Caco-2 (cell line): Measurements from ENCODE around the gene B9D2. TPM values are rescaled to one million over a fixed set of nuclear protein-coding genes. Genes with fewer than 3 reads are reported as not detected.

Experiments used
- BruUV-seq: library from RNA; stranded (reverse); fragments of 400-500 nt; replicated peaks from 2 replicates; lab custom pipeline; 2021; lab: Mats Ljungman, UMichigan
- CTCF ChIA-PET: fragments of 300-600 bp; sonication (Branson Sonifier 250); formaldehyde crosslinking; loops from one replicate; lab custom pipeline; 2022; ENCODE audit warnings: antibody characterized with exemption; lab: Charles Lee
- POLR2A ChIA-PET: fragments of 300-600 bp; sonication (Branson Sonifier 250); formaldehyde crosslinking; loops from one replicate; lab custom pipeline; 2022; ENCODE audit warnings: antibody characterized with exemption; lab: Charles Lee
- DNase-seq, 2 experiments: peaks; one replicate each; pipeline versions ENCODE4 v3.0.0 to v3.0.0-alpha.2; 2020 to 2022
- H3K27me3 ChIP-seq: replicated peaks from 2 replicates; pipeline ENCODE4 v1.6.0; 2011; ENCODE audit warnings: low read length; ENCODE audit not compliant: control insufficient read depth, insufficient read depth
- H3K36me3 ChIP-seq: 2 replicates; pipeline ENCODE4 v1.5.1; 2011; ENCODE audit warnings: low read length; ENCODE audit not compliant: control insufficient read depth, insufficient read depth
- H3K4me1 ChIP-seq: fragments of 250-450 bp; sonication (Bioruptor Pico); 2 replicates; pipeline ENCODE4 v1.5.1; 2020; ENCODE audit warnings: mild to moderate bottlenecking
- H3K4me3 ChIP-seq: 2 replicates; pipeline ENCODE4 v1.5.1; 2011; ENCODE audit warnings: low read depth, mild to moderate bottlenecking, control low read depth, low read length
- H3K9me3 ChIP-seq: fragments of 250-450 bp; sonication (Bioruptor Pico); 2 replicates; pipeline ENCODE4 v1.5.1; 2020; ENCODE audit warnings: mild to moderate bottlenecking, moderate library complexity
- H3K27ac Mint-ChIP-seq: one replicate; pipeline ENCODE4 v1.8.0; 2022; ENCODE audit warnings: mixed read lengths; ENCODE audit not compliant: unreplicated experiment
- H3K27me3 Mint-ChIP-seq: one replicate; pipeline ENCODE4 v1.8.0; 2022; ENCODE audit warnings: mixed read lengths; ENCODE audit not compliant: insufficient read depth, unreplicated experiment
- H3K36me3 Mint-ChIP-seq: one replicate; pipeline ENCODE4 v1.8.0; 2022; ENCODE audit warnings: mild to moderate bottlenecking, mixed read lengths; ENCODE audit not compliant: insufficient read depth, unreplicated experiment
- H3K4me1 Mint-ChIP-seq: one replicate; pipeline ENCODE4 v1.8.0; 2022; ENCODE audit warnings: low read depth, mixed read lengths; ENCODE audit not compliant: unreplicated experiment
- H3K4me3 Mint-ChIP-seq: one replicate; pipeline ENCODE4 v1.8.0; 2022; ENCODE audit warnings: mild to moderate bottlenecking, moderate library complexity, mixed read lengths; ENCODE audit not compliant: unreplicated experiment
- H3K9me3 Mint-ChIP-seq: one replicate; pipeline ENCODE4 v1.8.0; 2022; ENCODE audit warnings: mixed read lengths; ENCODE audit not compliant: unreplicated experiment
- CTCF ChIP-seq, 2 experiments: fragments of 200-600 bp in 1 of 2; IDR thresholded peaks; 1 replicate in 1 of 2; 2 replicates in 1 of 2; pipeline versions ENCODE4 v1.5.1 to v1.8.0; 2011 to 2022; ENCODE audit warnings: antibody characterized with exemption in 1 of 2, control low read depth in 1 of 2, inconsistent platforms in 1 of 2, low read depth in 1 of 2, low read length in 1 of 2, mild to moderate bottlenecking in 1 of 2, moderate library complexity in 1 of 2; ENCODE audit not compliant: insufficient read depth in 1 of 2, severe bottlenecking in 1 of 2, unreplicated experiment in 1 of 2
- intact Hi-C: fragments of 100-400 bp; cut with micrococcal nuclease; formaldehyde crosslinking; loops from one replicate; pipeline ENCODE4 v1.10.0; 2022; ENCODE audit not compliant: unreplicated experiment
- total RNA-seq: library from RNA; stranded (reverse); gene quantifications from 2 replicates; pipeline ENCODE4 v1.2.3, GENCODE V29; 2022

B9D2 gene
- total RNA-seq, 1 experiment from 2014 or later: 3.6 TPM

GRCh38 chr19:41311613-41312012 is 52.3 kb downstream of the B9D2 start:
- Mint-ChIP-seq H3K4me1 (peaks cover 7% of the 10 kb centered on the region), H3K27ac (peak overlapping the region; percentile 95), H3K27me3 (no peaks in the 10 kb centered on the region), H3K36me3 (peaks cover 68% of the 10 kb centered on the region), H3K4me3 (peak overlapping the region; percentile 92), H3K9me3 (no peaks in the 10 kb centered on the region)
- DNase-seq: no peak
- BruUV-seq: no TSS peak
- no peak for TF ChIP-seq CTCF (IDR thresholded peaks at IDR 0.05; ENCODE audit: insufficient read depth in 1 of 2, low read depth in 1 of 2, low read length in 1 of 2, severe bottlenecking in 1 of 2, unreplicated experiment in 1 of 2)
- CTCF ChIA-PET: interaction anchor here (0.7 kb wide), 1 partner anchor 47 kb away, joined by 4 read pairs; the partner anchor contains the start of gene HNRNPUL1
- Histone ChIP-seq H3K4me1 (peaks cover 17% of the 10 kb centered on the region), H3K27me3 (no peaks in the 10 kb centered on the region), H3K36me3 (peaks cover 5% of the 10 kb centered on the region), H3K9me3 (no peaks in the 10 kb centered on the region), H3K4me3 (no peak overlapping the region)
- intact Hi-C loops: no loop called here
- POLR2A ChIA-PET: interaction anchor here (0.6 kb wide), 1 partner anchor 14 kb away, joined by 3 read pairs; no protein-coding TSS in a partner anchor

DNA sequence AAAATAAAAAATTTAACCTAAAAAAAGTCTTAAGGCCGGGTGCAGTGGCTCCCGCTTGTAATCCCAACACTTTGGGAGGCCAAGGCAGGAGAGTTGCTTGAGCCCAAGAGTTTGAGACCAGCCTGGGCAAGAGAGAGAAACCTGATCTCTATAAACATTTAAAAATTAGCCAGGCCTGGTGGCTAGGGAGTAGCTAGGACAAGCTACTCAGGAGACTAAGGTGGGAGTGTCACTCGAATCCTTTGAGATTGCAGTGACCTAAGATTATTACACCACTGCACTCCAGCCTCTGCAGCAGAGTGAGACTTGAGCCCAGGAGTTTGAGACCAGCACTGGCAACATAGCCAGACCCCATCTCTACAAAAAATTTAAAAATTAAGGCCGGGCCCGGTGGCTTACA is 52.9 kb downstream of the B9D2 start:
- no peak for TF ChIP-seq CTCF (IDR thresholded peaks at IDR 0.05; ENCODE audit: insufficient read depth in 1 of 2, low read depth in 1 of 2, low read length in 1 of 2, severe bottlenecking in 1 of 2, unreplicated experiment in 1 of 2)
- ChIA-PET CTCF (interaction anchor here (0.5 to 1.1 kb wide), 4 partner anchors 11 to 54 kb away, joined by 3 to 4 read pairs (median 4); partner anchors contain the start of gene HNRNPUL1), POLR2A (interaction anchor here (0.6 kb wide), 1 partner anchor 14 kb away, joined by 3 read pairs; no protein-coding TSS in a partner anchor)
- Mint-ChIP-seq H3K4me3 (peak overlapping the region; percentile 92), H3K36me3 (peaks cover 69% of the 10 kb centered on the region), H3K27me3 (no peaks in the 10 kb centered on the region), H3K4me1 (peaks cover 7% of the 10 kb centered on the region), H3K27ac (peak overlapping the region; percentile 95), H3K9me3 (no peaks in the 10 kb centered on the region)
- no peaks in the 10 kb centered on the region for H3K27me3 ChIP-seq
- DNase-seq: no peak
- H3K4me3 ChIP-seq: peak overlapping the region; percentile 64
- 0 out of 2 replicates have a peak, but pooled peaks cover 2% of the 10 kb centered on the region for H3K36me3 ChIP-seq
- no TSS peak for BruUV-seq
- peaks cover 17% of the 10 kb centered on the region for H3K4me1 ChIP-seq
- H3K9me3 ChIP-seq: no peaks in the 10 kb centered on the region
- intact Hi-C loops: no loop called here

GRCh38 chr19:41310033-41310831 is 53.7 kb downstream of the B9D2 start, which contains the start of gene CCDC97:
Gene CCDC97, plus strand, starts transcription at chr19:41310172. Its CDS starts 139 bp downstream, at chr19:41310311.
- no peaks in the 10 kb centered on the region for H3K9me3 Mint-ChIP-seq
- no peaks in the 10 kb centered on the region for H3K27me3 Mint-ChIP-seq
- H3K4me1 Mint-ChIP-seq: peaks cover 7% of the 10 kb centered on the region
- peaks cover 17% of the 10 kb centered on the region for H3K4me1 ChIP-seq
- peak within 1 kb of the TSS; percentile 95 for H3K27ac Mint-ChIP-seq
- peak within 1 kb of the TSS; percentile 92 for H3K4me3 Mint-ChIP-seq
- ChIA-PET CTCF (interaction anchor here (0.5 to 1.1 kb wide), 3 partner anchors 11 to 55 kb away, joined by 3 to 4 read pairs (median 3); no protein-coding TSS in a partner anchor), POLR2A (interaction anchor here (0.6 kb wide), 1 partner anchor 69 kb away, joined by 4 read pairs; no protein-coding TSS in a partner anchor)
- H3K4me3 ChIP-seq: peak within 1 kb of the TSS; percentile 64
- TF ChIP-seq CTCF (IDR thresholded peaks at IDR 0.05; ENCODE audit: insufficient read depth in 1 of 2, low read depth in 1 of 2, low read length in 1 of 2, severe bottlenecking in 1 of 2, unreplicated experiment in 1 of 2): no peak
- DNase-seq: peak; percentile 86 to 90
- peaks cover 77% of the 10 kb centered on the region for H3K36me3 Mint-ChIP-seq
- TSS peak; percentile 55 for BruUV-seq
- intact Hi-C loops: loop anchor here (1.0 kb wide), 1 partner anchor 43 kb away; the partner anchor contains the start of gene TGFB1
- H3K9me3 ChIP-seq: no peaks in the 10 kb centered on the region
- H3K36me3 ChIP-seq: 0 out of 2 replicates have a peak, but pooled peaks cover 2% of the 10 kb centered on the region
- H3K27me3 ChIP-seq: no peaks in the 10 kb centered on the region
